ENCODE results near the gene MAFF.
A peak's percentile ranks its signal among the peaks of the same experiment; 100 is the strongest.

MAFF gene

DNA sequence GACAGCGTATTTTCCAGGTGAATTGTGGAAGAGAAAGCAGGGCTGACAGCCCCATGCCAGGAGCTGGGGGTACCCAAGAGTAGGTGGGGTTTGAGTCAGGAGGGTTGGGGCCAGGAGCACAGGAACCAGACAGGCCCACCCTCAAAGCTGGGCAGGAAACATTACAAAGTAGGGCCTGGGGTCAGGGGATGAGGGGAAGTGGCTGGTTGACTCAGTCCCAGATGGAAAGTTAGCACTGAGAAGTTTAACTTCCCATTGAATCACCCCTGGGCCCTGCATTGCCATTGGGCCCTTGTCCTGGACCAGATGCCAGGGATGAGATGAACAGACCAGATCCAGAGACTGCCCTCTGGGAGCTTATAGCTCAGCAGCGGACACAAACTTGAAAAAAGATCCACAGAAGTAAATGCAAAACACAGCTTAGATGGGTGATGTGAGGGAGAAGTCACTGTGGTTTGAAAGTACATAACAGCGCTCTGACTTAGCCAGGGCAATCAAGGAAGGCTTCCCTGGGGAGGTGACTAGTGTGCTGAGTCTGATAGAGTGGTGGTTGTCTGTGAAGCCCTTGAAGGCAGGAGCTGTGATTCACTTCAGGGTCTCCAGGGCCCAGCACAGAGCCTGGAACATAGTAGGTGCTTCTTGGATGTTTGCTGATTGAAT is 2.2 kb downstream of the MAFF start:
- TF ChIP-seq CTCF (conservative IDR thresholded peaks at IDR 0.05; ENCODE audit: low read depth) = no peak
- ChIA-PET CTCF (no interaction called here), POLR2A (ENCODE audit: low non-redundant PET) (no interaction called here)
- peak overlapping the region; percentile 95 for H3K27ac ChIP-seq
- DNase-seq (ENCODE audit: low spot score) = no peak

GRCh38 chr22:38204784-38205183 is 3.0 kb downstream of the MAFF start:
- ChIA-PET CTCF (no interaction called here), POLR2A (ENCODE audit: low non-redundant PET) (no interaction called here)
- no peak for DNase-seq (ENCODE audit: low spot score)
- no peak for TF ChIP-seq CTCF (conservative IDR thresholded peaks at IDR 0.05; ENCODE audit: low read depth)
- peak overlapping the region; percentile 95 for H3K27ac ChIP-seq

- TF ChIP-seq CTCF (conservative IDR thresholded peaks at IDR 0.05; ENCODE audit: low read depth) = no peak
- ChIA-PET CTCF (no interaction called here), POLR2A (ENCODE audit: low non-redundant PET) (no interaction called here)
- peak overlapping the region; percentile 95 for H3K27ac ChIP-seq
- DNase-seq (ENCODE audit: low spot score) = no peak
Measured at GRCh38 chr22:38205261-38206128, 3.7 kb downstream of the MAFF start.

- no peak for TF ChIP-seq CTCF (conservative IDR thresholded peaks at IDR 0.05; ENCODE audit: low read depth)
- DNase-seq (ENCODE audit: low spot score) = no peak
- CTCF ChIA-PET = no interaction called here
- POLR2A ChIA-PET (ENCODE audit: low non-redundant PET) = no interaction called here
- H3K27ac ChIP-seq = peak overlapping the region; percentile 44
Measured at GRCh38 chr22:38207898-38208432, 6.2 kb downstream of the MAFF start.

DNA sequence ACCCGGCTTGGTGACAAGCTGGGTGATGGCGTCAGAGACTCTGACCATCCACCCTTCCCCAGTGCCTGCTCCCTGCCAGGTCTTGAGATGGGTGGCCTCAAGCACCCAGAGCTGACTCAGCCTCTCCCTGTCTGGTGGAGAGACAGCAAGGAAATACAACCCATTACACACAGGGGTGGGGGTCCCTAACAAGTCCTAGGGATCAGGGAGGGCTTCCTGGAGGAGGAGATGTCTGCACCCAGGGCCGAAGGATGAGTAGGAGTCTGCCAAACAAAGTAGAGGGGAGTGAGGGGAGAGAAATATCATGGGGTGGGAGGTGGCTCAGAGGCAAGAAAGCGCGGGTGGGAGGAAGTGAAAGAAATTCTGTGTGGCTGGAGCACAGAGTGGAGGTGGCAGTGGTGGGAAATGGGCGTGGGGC is 6.8 kb downstream of the MAFF start:
- TF ChIP-seq CTCF (conservative IDR thresholded peaks at IDR 0.05; ENCODE audit: low read depth) = no peak
- peak overlapping the region; percentile 44 for H3K27ac ChIP-seq
- no peak for DNase-seq (ENCODE audit: low spot score)
- ChIA-PET CTCF (no interaction called here), POLR2A (ENCODE audit: low non-redundant PET) (no interaction called here)

DNA sequence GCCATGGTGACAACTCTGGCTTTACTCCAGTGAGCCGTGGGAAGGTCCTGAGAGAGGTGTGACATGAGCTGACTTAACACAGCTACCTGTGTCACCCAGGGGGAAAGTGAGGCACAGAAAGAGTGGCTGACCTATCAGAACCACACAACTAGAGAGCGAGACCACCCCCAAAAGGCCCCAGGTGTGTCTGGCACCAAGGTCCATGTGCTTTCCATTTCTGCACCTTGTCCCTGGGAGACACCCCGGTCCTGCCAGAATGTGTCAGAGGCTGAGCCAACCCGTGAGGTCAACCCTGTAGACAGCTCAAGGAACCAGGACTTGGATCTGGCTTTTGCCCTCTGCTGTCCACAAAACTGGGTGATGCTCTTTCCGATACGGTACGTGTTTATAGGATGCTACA is 9.8 kb downstream of the MAFF start:
- TF ChIP-seq CTCF (conservative IDR thresholded peaks at IDR 0.05; ENCODE audit: low read depth) = no peak
- ChIA-PET CTCF (no interaction called here), POLR2A (ENCODE audit: low non-redundant PET) (no interaction called here)
- peak overlapping the region; percentile 46 for H3K27ac ChIP-seq
- DNase-seq (ENCODE audit: low spot score) = no peak
